GM19099 (cell line): ENCODE measurements around the gene GLRA1.

Source experiments
- POLR2A ChIP-seq: IDR thresholded peaks from 3 replicates; pipeline ENCODE4 v1.6.1; 2011; ENCODE audit warnings: low read depth; ENCODE audit not compliant: insufficient read length; ENCODE audit errors: extremely low read depth

GLRA1 gene

DNA sequence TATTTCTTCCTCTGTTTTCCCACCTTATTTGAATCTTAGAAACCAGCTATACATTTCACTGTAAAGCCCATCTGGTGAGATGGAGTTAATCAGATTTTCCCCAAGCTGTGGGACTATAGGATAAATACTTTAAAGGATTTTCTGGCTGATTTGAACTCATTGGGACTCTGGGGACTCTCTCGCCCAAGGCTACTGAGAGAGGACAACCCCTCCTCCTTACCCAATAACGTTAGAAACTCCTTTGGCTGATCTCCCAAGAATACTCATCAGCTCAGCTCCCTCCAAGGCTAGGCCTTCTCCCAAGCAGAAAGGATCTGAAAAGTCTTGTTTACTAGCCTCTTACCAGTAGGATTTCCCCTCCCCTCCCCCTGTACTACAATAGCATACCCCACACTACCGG is 1.5 kb upstream of the GLRA1 start:
- no peak for TF ChIP-seq POLR2A

DNA sequence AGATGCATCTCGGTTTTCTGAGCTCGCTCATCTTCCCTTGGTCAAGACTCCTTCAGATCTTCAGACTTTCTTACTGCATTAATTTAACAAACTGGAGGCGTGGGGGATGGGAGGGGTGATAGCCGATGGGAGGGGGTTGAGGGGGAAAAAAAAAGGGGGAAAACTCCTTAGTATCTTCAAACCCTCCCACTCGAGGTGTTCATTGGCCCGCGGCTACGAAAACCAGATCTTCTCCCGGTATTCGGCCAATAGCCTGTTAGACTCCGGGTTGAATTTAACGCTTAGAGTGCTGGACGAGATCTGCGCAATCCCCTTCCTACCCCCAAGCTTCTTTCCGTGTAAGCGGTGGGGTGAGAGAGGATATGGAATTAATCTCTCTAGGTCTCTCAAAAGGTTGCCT is 689 bp upstream of the GLRA1 start:
- no peak for TF ChIP-seq POLR2A

DNA sequence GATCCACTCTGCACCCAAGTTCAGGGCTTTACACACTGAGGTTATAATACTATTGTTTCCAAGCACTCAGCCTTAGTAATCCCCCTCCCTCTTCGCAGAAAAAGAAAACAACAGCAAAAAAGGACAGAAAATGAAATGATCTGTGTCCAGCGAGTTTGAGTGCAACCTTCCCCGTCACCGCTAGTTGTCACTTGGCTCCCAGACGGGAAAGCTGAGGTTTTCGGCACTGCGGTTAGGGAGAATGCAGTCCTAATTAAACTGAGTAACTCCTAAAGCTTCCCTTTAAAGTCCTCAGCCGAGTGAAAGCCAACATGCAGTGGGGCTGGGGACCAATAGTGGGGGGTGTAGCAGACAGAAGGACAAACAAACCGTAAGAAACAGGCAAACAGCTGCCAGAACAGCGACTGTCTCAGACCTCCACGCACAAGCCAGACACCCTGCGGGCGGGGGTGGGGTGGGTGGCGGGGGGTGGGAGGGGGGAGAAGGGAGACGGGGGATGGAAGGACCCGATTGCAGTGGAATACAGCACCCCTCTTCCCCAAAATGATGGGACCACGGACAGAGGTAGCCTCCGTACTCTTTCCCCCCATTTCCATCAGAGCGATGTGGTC is 680 bp downstream of the GLRA1 start:
- no peak for TF ChIP-seq POLR2A

DNA sequence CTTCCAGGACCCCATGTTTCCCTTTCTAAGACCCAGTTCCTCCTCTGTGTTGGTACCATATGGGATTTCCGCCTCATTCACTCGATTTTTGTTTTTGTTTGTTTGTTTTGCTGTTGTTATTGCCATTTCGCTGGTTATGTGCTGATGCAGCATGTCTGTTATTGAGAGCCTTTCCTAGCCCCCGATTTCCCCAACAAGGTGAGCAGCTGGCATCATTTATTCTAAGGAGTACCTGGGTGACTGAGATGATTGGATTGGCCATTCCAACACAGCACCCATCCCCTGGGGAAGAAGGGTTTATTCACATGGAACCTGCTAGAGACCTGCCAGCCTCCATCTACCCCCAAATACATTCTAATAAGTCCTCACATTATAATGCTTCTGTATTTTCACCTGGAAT is 2.7 kb downstream of the GLRA1 start:
- TF ChIP-seq POLR2A: no peak

DNA sequence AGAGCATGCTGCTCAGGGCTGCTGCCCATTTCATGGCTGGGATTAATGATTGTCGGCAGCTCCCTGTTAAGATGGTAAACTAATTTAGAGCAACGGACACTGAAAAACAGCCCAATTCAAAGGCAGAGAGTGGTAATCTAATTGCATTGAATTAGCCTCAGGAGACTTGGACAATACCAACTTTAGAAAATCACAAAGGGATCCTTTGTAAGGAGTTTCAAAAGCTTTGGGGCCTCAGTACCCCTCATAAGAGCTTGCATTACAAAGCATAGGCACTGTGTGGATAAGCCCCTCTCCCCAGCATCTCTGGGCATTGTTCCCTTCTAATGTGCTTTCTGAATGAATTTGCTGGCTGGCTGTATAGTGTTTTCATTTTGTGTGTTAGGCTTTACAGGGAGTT is 6.7 kb downstream of the GLRA1 start:
- TF ChIP-seq POLR2A: no peak

DNA sequence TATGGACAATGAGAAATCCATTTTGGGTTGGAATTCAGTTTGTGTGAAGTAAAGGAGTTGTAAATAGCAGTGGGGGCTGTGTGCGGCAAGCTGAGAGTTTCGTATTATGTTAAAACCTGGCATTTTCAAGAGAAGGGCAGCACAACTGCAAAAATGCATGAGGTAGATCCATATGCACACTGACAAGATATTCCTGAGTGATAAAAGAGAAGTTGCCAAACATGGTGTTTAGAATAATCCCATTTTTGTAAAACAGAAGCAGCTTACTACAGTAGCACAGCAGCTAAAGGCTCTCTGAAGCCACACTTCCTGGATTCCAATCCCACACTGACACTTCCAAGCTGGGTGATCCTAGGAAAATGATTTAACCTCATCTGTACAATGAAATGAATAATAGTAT is 11.2 kb downstream of the GLRA1 start:
- TF ChIP-seq POLR2A: no peak

DNA sequence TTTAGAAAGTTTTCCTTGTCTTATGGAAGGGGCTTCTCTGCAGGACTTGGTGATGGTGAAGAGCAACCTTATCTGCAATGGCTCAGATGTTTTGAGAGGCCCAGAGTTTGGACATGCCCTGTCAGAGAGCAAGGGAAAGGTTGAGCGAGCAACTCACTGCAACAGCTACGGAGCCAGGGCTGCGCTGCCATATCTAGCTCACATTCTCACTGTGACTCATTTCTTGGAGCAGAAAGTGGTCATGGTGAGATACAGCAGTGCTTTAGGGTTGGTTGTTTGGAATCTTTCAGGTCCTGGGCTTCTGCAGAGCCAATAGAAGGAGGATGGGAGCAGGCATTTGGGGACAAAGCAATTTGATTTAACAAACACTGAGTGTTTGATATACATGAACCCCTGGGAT is 12.3 kb downstream of the GLRA1 start:
- TF ChIP-seq POLR2A: no peak

DNA sequence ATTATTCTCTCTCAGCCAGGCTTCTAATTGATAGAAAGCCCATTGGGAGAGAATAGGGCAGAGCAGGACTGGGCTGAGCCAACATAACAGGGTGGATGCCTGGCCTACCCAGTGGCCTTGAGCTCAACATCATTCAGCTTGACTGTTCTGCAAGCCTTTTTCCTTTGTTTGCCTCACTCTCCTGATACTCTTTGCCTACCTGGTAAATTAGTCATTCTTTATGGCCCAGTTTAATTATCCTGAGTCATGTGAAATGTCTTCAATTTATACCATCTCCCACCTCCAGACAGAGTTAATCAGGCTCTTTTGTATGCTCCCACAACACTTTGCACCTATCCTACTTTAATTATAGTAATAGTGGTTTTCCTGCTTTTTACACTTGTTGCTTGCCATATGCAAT is 13.6 kb downstream of the GLRA1 start:
- TF ChIP-seq POLR2A: no peak

DNA sequence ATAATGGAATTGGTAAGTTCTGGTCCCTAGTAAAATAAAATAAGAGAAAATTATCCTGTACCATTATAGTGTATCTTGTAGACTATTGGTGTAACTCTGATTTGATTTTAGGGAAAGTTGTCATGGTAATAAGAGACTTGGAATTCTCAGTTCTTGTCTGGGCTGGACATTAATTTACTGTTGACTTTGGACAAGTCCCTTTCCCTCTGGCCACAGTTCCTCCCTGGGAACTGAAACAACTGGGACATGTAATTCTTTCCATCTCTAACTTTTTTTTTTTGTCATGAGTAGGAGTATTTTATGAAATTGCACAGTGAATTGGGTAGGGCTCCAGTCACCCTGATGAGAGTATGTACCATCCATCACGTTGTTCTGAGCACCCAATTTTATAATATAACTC is 15.0 kb downstream of the GLRA1 start:
- no peak for TF ChIP-seq POLR2A

DNA sequence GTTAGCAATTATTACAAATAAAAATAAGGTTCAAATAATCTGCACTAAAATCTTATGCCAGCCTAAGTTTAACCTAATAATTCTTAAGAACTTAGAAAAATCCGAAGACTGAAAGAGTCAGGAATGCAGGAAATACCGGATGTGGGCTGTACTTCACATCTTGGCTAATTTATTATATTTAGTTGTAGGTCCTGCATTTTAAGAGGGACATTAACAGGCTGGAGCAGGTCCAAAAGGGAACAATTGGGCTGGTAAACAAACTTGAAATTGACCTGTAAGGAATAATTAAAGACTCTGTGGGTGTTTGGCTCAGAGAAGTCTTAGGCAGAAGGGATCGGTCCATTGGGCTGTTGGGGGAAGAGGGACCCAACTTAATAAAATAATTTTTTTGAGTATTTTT is 18.4 kb downstream of the GLRA1 start:
- TF ChIP-seq POLR2A: no peak

DNA sequence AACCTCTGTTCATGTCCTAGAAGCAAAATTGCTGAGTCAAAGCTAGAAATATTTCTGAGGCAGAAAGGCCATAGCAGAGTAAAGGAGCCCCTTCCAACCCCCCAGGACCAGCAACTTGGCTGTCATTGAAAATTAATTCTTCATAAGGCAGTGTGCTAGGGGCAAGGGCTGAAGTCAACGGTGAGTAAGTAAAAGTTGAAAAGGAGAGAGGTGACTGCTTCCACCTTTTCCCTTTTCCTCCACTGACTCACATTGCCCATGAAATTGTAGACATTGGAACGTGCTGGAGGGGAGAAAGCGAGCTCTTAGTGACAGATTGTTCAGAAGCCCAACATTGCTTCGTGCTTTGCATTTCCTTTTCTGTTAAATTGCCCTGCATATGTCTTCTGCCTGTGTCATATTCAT is 19.1 kb downstream of the GLRA1 start:
- TF ChIP-seq POLR2A: no peak

DNA sequence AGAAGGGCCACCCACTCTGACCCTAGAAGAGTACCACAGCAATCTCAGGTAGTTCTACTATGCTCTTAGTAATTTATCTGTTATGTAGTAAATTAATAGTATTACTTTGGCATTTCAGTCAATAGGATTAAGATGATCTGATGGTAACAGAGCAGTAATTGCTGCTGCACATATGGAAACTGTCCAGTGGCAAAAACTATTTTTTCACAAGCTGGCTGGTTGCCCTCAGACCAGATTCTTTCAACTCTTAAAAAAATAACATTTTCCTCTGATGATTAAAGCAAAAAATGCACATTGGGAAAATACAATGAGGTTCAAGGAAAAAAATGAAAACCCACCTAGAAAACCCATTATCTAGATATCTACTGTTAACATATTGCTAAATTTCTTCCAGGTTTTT is 19.7 kb downstream of the GLRA1 start:
- no peak for TF ChIP-seq POLR2A

DNA sequence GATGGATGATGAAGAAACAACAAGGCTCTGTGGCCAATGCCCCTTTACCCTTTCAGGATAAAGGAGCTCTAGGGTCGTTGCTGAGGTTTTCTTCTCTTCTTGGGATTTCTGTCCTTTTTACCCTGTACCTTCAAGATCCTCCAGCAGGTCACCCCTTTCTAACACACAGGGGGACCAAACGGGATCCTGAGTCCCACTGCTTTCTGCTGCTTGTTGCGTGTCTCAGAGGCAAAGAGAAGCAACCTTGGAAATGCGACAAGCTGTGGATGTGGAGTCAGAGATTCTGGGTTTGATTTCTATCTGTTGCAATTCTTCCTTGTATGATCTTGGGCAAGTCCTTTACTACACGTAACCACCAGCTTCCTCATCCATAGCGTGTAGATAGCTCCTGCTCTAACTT is 20.5 kb downstream of the GLRA1 start:
- no peak for TF ChIP-seq POLR2A

DNA sequence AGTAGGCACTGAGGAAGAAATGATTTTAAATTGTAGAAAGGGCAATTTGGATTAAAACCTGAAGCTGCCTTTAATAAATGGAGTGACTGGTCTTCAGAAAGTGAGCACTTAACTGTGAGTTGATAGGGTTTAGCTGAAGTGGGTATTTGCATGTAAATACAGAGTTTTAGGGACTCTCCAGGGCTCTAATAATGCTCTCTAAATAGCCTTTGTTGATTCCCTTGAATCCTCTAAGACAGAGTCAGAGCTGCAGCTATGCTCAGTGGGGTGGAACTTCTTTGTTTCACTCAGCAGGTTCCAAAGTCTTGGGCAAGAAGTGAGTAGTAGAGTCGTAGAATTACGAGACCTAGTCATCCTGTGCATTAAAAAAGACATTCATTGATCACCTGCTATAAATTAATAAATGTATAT is 21.4 kb downstream of the GLRA1 start:
- TF ChIP-seq POLR2A: no peak

DNA sequence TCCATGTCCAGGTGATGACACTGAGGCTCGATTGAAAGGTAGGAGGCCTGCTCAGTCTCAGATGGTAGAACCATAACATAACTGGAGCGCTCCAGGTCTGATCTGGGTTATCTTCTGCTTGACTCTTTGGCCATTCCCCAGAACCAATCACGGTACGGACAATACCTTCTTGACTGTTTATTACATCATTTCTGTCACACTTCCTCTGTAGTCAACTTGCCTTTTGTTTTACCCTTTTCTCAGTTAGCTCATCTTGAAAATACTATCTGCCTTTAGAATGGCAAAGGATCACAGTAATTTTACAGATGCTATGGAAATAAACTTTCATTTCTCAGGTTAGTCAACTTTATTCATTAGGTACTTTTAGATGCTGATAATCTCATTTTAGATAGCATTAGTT is 22.4 kb downstream of the GLRA1 start:
- TF ChIP-seq POLR2A: no peak

DNA sequence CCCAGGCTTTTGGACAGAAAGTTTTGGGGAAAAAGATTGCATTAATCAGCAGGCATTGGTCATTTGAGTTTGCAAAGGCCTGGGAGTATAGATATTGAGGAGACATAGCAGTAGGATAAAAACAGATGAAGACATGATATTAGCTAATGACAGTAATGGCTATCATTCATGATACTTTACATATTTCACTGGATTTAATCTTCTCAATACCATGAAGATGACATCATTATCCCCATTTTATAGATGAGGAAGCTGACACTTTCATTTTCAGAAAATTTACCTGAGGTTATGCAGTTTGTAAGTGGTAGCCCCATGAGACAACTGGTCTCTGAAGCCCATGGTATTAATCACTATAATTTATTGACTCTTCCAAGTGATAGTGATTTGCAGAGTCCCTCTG is 23.0 kb downstream of the GLRA1 start:
- TF ChIP-seq POLR2A: no peak

DNA sequence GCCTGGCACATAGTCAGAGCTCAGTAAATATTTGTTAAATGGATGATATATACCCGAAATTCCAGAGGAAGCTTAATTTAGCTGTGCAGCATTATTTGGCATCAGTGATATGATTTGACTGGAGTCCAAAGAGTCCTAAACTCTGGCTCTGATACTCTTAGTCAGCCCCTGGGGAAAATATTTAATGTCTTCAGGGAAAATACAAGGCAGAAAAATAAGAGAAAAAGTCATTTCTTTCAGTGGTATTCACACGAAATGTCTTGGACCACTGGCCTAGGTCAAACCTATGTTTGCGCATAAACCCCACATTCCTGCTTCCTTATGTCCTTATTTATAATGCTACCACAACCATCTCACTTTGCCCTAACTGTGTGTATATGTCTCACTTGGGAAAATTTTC is 23.8 kb downstream of the GLRA1 start:
- no peak for TF ChIP-seq POLR2A
